PC-3 (cell line): ENCODE data around the gene FGFR2. TPM values are rescaled to one million over a fixed set of nuclear protein-coding genes. Genes with fewer than 3 reads are reported as not detected.

ENCODE experiments used
- ATAC-seq: fragments of 200-7000 bp; cut with Tn5 transposase; 2 replicates; pipeline ENCODE4 v1.9.1; 2020; ENCODE audit warnings: mild to moderate bottlenecking, moderate library complexity
- BruUV-seq: library from RNA; stranded (reverse); fragments of 400-500 nt; replicated peaks from 2 replicates; lab custom pipeline; 2021; lab: Mats Ljungman, UMichigan
- CTCF ChIA-PET: fragments of 300-600 bp; sonication (Branson Sonifier 250); formaldehyde crosslinking; loops from one replicate; lab custom pipeline; 2022; ENCODE audit warnings: antibody characterized with exemption; lab: Charles Lee
- POLR2A ChIA-PET: fragments of 300-600 bp; sonication (Branson Sonifier 250); formaldehyde crosslinking; loops from one replicate; lab custom pipeline; 2022; ENCODE audit warnings: antibody characterized with exemption; ENCODE audit not compliant: unreplicated experiment; lab: Charles Lee
- DNase-seq: peaks from one replicate; pipeline ENCODE4 v3.0.0-alpha.2; 2015
- H2AFZ ChIP-seq: fragments of 300-600 bp; sonication (generic); 2 replicates; pipeline ENCODE4 v1.6.0; 2016; ENCODE audit warnings: antibody characterized with exemption, low read length
- H3F3A ChIP-seq: fragments of 300-600 bp; sonication (generic); one replicate; pipeline ENCODE4 v1.6.0; 2017; ENCODE audit warnings: antibody characterized with exemption, low read length, control low read depth, mild to moderate bottlenecking; ENCODE audit not compliant: unreplicated experiment
- H3K27ac ChIP-seq: fragments of 300-600 bp; sonication (generic); 2 replicates; pipeline ENCODE4 v1.5.1; 2016; ENCODE audit warnings: mild to moderate bottlenecking, low read length
- H3K27me3 ChIP-seq: fragments of 300-600 bp; sonication (generic); 2 replicates; pipeline ENCODE4 v1.6.1; 2016; ENCODE audit warnings: low read length, mixed read lengths
- H3K36me3 ChIP-seq: fragments of 300-600 bp; sonication (generic); 2 replicates; pipeline ENCODE4 v1.6.1; 2016; ENCODE audit warnings: low read depth, mixed run types, low read length, mixed read lengths
- H3K4me1 ChIP-seq: fragments of 300-600 bp; sonication (generic); 2 replicates; pipeline ENCODE4 v1.5.1; 2016; ENCODE audit warnings: low read length; ENCODE audit not compliant: insufficient read depth
- H3K4me2 ChIP-seq: fragments of 300-600 bp; sonication (generic); 2 replicates; pipeline ENCODE4 v1.6.0; 2016; ENCODE audit warnings: low read length
- H3K4me3 ChIP-seq: fragments of 300-600 bp; sonication (generic); 2 replicates; pipeline ENCODE4 v1.5.1; 2016; ENCODE audit warnings: mild to moderate bottlenecking, low read length, mixed read lengths
- H3K79me2 ChIP-seq: fragments of 300-600 bp; sonication (generic); 2 replicates; pipeline ENCODE4 v1.6.1; 2017; ENCODE audit warnings: low read length, mixed read lengths
- H3K9ac ChIP-seq: fragments of 300-600 bp; sonication (generic); 2 replicates; pipeline ENCODE4 v1.6.0; 2016; ENCODE audit warnings: mild to moderate bottlenecking, low read length
- H3K9me2 ChIP-seq: fragments of 300-600 bp; sonication (generic); replicated peaks from 2 replicates; pipeline ENCODE4 v1.6.1; 2016; ENCODE audit warnings: mixed run types, low read length, mixed read lengths
- H3K9me3 ChIP-seq: fragments of 300-600 bp; sonication (generic); 2 replicates; pipeline ENCODE4 v1.6.1; 2016; ENCODE audit warnings: low read length, mixed read lengths
- H4K20me1 ChIP-seq: fragments of 300-600 bp; sonication (generic); 2 replicates; pipeline ENCODE4 v1.6.1; 2016; ENCODE audit warnings: low read length, mixed read lengths
- EZH2 ChIP-seq: fragments of 300-600 bp; sonication (generic); IDR thresholded peaks from one replicate; pipeline ENCODE4 v1.6.1; 2017; ENCODE audit warnings: antibody characterized with exemption, mild to moderate bottlenecking, low read length; ENCODE audit not compliant: unreplicated experiment
- EZH2phosphoT487 ChIP-seq: fragments of 300-600 bp; sonication (generic); IDR thresholded peaks from 2 replicates; pipeline ENCODE4 v1.6.1; 2018; ENCODE audit warnings: mild to moderate bottlenecking, antibody characterized with exemption, low read length, borderline replicate concordance
- intact Hi-C: fragments of 100-400 bp; cut with micrococcal nuclease; formaldehyde crosslinking; loops from 2 replicates; pipeline ENCODE4 v1.9.0; 2023
- total RNA-seq: library from RNA; depleted of rRNA; stranded (reverse); fragments of >200 nt; gene quantifications from 2 replicates; pipeline ENCODE4 v1.2.3, GENCODE V29; 2014
- TF ChIP-seq, protein P1 (sequence below): fragments of 300-600 bp; sonication (generic); conservative IDR thresholded peaks from 2 replicates; pipeline ENCODE4 v1.5.1; 2017; ENCODE audit warnings: antibody characterized with exemption, low read depth, mild to moderate bottlenecking, low read length

Gene FGFR2
- total RNA-seq, 1 experiment from 2014 or later: 0.36 TPM

DNA sequence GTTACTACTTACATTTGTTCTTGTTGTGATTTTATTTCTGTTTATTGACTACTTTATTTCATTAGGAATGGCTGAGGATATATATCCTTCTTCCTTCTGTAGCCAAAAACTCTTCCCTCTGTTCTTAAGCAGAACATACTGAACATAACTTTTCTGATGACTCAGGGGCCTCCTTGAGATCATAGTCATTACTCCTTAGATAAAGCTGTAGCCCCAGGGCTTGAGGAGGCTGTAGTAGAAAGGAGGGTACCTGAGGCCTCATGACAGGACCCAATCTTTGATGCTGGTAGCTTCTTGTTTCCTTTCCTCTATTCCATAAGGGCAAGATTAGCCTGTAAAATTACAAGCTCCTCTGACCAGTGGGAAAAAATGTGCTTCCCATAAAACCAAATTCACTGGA, 41.2 kb upstream of the FGFR2 start:
- intact Hi-C loops: no loop called here
- H2AFZ ChIP-seq: no peak overlapping the region
- H3K9me2 ChIP-seq: no peaks in the 10 kb centered on the region
- no peaks in the 10 kb centered on the region for H3K4me1 ChIP-seq
- H3K4me2 ChIP-seq: no peak overlapping the region
- H3K27me3 ChIP-seq: peaks cover 14% of the 10 kb centered on the region
- H3K36me3 ChIP-seq: no peaks in the 10 kb centered on the region
- CTCF ChIA-PET: no interaction called here
- no TSS peak for BruUV-seq
- no peaks in the 10 kb centered on the region for H3K79me2 ChIP-seq
- DNase-seq (no peak), ATAC-seq (no peak)
- H3F3A ChIP-seq: no peaks in the 10 kb centered on the region
- POLR2A ChIA-PET: no interaction called here
- H3K9ac ChIP-seq: no peak overlapping the region
- H4K20me1 ChIP-seq: no peaks in the 10 kb centered on the region
- no peak for TF ChIP-seq EZH2phosphoT487
- TF ChIP-seq EZH2: no peak
- TF ChIP-seq, protein P1, sequence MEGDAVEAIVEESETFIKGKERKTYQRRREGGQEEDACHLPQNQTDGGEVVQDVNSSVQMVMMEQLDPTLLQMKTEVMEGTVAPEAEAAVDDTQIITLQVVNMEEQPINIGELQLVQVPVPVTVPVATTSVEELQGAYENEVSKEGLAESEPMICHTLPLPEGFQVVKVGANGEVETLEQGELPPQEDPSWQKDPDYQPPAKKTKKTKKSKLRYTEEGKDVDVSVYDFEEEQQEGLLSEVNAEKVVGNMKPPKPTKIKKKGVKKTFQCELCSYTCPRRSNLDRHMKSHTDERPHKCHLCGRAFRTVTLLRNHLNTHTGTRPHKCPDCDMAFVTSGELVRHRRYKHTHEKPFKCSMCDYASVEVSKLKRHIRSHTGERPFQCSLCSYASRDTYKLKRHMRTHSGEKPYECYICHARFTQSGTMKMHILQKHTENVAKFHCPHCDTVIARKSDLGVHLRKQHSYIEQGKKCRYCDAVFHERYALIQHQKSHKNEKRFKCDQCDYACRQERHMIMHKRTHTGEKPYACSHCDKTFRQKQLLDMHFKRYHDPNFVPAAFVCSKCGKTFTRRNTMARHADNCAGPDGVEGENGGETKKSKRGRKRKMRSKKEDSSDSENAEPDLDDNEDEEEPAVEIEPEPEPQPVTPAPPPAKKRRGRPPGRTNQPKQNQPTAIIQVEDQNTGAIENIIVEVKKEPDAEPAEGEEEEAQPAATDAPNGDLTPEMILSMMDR: no peak
- no peaks in the 10 kb centered on the region for H3K9me3 ChIP-seq
- H3K4me3 ChIP-seq: no peak overlapping the region
- no peak overlapping the region for H3K27ac ChIP-seq

DNA sequence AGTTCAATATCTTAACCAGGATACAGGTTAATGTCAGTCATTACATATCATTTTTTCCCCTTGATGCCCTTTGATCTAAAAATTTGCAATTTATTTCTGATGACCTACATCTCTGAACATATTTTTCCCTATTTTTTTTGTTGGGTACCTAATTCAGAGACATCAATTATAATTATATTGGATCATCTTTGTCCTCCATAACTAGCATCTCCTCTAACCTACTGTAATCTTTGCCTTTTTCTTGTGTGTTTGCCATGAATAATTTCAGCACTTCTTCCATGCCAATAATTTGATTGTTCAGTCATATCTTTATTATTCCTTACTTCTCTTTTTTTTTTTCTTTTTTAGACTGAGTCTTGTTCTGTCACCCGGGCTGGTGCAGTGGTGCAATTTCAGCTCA, 39.2 kb upstream of the FGFR2 start:
- Histone ChIP-seq H3K9me2 (no peaks in the 10 kb centered on the region), H4K20me1 (no peaks in the 10 kb centered on the region), H3K4me1 (no peaks in the 10 kb centered on the region), H2AFZ (no peak overlapping the region), H3K9me3 (no peaks in the 10 kb centered on the region), H3K27me3 (peaks cover 12% of the 10 kb centered on the region; the same call in 1 of the 2 replicates), H3K4me3 (no peak overlapping the region), H3K27ac (no peak overlapping the region), H3K36me3 (no peaks in the 10 kb centered on the region), H3K4me2 (no peak overlapping the region), H3K79me2 (no peaks in the 10 kb centered on the region), H3F3A (no peaks in the 10 kb centered on the region), H3K9ac (no peak overlapping the region)
- DNase-seq: no peak
- ChIA-PET POLR2A (no interaction called here), CTCF (no interaction called here)
- no TSS peak for BruUV-seq
- no peak for ATAC-seq
- intact Hi-C loops: no loop called here
- TF ChIP-seq EZH2phosphoT487: no peak
- TF ChIP-seq, protein P1: no peak
- TF ChIP-seq EZH2: no peak

- TF ChIP-seq, protein P1: no peak
- TF ChIP-seq EZH2phosphoT487: no peak
- no peak for TF ChIP-seq EZH2
- no peak overlapping the region for H3K9ac ChIP-seq
- POLR2A ChIA-PET: no interaction called here
- no peak overlapping the region for H3K4me3 ChIP-seq
- no TSS peak for BruUV-seq
- H3K36me3 ChIP-seq: no peaks in the 10 kb centered on the region
- no peak overlapping the region for H3K27ac ChIP-seq
- no peak for DNase-seq
- no peaks in the 10 kb centered on the region for H3K9me2 ChIP-seq
- H2AFZ ChIP-seq: no peak overlapping the region
- no peaks in the 10 kb centered on the region for H3K79me2 ChIP-seq
- no peaks in the 10 kb centered on the region for H4K20me1 ChIP-seq
- intact Hi-C loops: no loop called here
- CTCF ChIA-PET: no interaction called here
- no peaks in the 10 kb centered on the region for H3F3A ChIP-seq
- H3K9me3 ChIP-seq: no peaks in the 10 kb centered on the region
- ATAC-seq: no peak
- no peak overlapping the region for H3K4me2 ChIP-seq
- H3K4me1 ChIP-seq: no peaks in the 10 kb centered on the region
- H3K27me3 ChIP-seq: peaks cover 39% of the 10 kb centered on the region
Measured at GRCh38 chr10:121633056-121633455, 34.8 kb upstream of the FGFR2 start.
